22Rv1 (cell line): Measurements from ENCODE around the gene CA10.

Source experiments
- CTCF ChIP-seq: fragments of 450-650 bp; IDR thresholded peaks from 2 replicates; pipeline ENCODE4 v1.5.1; 2017; ENCODE audit warnings: mild to moderate bottlenecking
- ZFX ChIP-seq: fragments of 450-650 bp; IDR thresholded peaks from 2 replicates; pipeline ENCODE4 v1.6.1; 2017; ENCODE audit warnings: antibody characterized with exemption, borderline replicate concordance

DNA sequence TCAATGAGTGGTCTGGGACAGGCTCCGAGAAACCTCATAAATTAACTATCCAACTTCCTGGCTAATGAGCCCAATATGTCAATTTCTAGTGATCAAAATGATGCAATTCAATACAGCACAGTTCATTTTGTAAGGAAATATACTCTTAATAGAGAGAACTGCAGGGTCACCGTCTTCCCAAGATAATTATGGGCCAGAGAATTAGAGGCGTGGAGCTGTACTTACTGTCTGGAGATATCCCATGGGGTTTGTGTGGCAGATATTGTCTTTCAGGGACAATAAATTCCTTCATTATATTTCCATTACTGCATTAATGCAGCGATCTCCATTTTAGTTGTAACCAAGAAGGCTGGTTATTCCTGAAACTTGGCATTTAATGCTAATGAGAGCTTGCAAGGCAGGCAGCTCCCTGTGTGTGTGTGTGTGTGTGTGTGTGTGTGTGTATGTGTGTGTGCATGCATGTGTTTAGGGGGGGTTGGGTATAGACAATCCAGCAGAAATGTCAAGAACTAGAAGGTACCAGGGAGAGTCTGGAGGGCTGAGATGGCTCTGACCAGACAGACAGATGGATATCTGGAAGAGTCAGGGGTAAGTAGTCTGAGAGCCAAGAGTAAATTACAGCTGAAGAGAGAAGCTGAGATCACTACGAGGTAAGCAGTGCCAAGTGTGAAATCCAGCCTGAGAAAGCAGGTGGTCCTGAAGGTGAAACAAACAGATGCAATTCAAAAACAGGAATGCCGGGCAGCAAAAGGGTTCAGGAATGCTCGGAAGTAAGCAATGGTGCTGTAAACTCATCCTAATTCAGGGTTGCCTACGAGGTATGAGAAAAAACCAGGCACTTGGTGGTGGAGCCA is 393.0 kb downstream of the CA10 start:
- TF ChIP-seq CTCF (no peak), ZFX (no peak)
